ENCODE data around the gene SEMA6A.

DNA sequence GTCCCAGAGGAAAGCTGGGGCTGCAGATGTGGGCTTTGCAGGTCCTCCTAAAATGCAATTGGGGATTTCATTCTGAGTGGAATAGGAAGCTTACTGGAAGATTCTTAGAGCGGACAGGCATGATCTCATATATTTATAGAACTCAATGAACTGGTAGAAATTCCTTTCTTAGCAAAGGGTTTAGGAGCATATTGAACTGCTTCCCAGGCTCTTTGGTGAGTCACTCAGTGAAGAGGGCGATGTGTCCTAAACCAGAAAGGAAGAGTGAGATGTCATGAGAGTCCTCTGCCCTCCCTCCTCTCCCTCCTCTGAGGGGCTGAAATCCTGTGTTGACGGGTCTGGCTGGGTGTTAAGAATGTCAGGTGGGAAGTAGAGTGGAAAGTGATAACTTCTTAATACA lies 26.3 kb upstream of the SEMA6A start:
- no peak for TF ChIP-seq ZNF274 (IDR thresholded peaks at IDR 0.05; ENCODE audit: low read depth, low read length)
- no peak for TF ChIP-seq YY1 (IDR thresholded peaks at IDR 0.05; ENCODE audit: insufficient read depth, insufficient read length)
